NCI-H1930 (cell line): ENCODE data around the gene SLC44A4.
"Not testable (repeated sequence)": the region's sequence is repeated elsewhere in the genome, so short reads cannot be mapped to it uniquely, and the experiment has no call there.

Experiments used
- DNase-seq, 2 experiments: peaks; one replicate each; lab custom pipeline; 2025; lab: John Stamatoyannopoulos, UW

The SLC44A4 gene

GRCh38 chr6:31879901-31880300 lies 1.1 kb upstream of the SLC44A4 start:
- DNase-seq: no peak

DNA sequence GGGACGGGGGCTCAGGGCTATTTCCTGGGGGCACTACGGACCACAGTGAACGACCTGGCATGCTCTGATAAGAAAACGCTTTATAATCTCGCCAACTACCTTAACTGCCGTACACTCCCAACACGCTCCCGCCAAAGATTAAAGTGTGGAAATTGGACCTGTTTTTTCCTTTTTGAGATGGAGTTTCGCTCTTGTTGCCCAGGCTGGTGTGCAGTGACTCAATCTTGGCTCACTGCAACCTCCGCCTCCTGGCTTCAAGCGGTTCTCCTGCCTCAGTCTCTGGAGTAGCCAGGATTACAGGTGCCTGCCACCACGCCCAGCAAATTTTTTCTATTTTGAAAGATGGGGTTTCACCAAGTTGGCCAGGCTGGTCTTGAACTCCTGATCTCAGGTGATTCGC lies 346 bp upstream of the SLC44A4 start:
- no peak for DNase-seq

- no peak for DNase-seq
These were observed 575 bp downstream of the SLC44A4 start for GRCh38 chr6:31878222-31878621.

GRCh38 chr6:31877651-31878161 lies 1.1 kb downstream of the SLC44A4 start:
- DNase-seq: no peak

GRCh38 chr6:31877125-31877650 lies 1.6 kb downstream of the SLC44A4 start:
- no peak for DNase-seq

DNA sequence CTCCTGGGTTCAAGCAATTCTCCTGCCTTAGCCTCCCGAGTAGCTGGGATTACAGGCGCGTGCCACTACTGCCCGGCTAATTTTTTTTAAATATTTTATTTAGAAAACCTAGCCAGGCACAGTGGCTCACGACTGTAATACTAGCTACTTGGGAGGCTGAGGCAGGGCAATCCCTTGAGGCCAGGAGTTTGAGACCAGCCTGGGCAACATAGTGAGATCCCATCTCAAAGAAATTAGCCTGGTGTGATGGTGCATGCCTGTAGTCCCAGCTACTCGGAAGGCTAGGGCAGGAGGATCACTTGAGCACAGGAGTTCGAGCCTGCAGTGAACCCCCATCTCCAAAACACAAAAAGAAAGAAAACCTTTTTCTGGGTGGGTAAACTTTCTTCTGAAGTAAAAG lies 2.4 kb downstream of the SLC44A4 start:
- DNase-seq: no peak

- no peak for DNase-seq
These were observed 2.9 kb downstream of the SLC44A4 start for GRCh38 chr6:31875877-31876276.

DNA sequence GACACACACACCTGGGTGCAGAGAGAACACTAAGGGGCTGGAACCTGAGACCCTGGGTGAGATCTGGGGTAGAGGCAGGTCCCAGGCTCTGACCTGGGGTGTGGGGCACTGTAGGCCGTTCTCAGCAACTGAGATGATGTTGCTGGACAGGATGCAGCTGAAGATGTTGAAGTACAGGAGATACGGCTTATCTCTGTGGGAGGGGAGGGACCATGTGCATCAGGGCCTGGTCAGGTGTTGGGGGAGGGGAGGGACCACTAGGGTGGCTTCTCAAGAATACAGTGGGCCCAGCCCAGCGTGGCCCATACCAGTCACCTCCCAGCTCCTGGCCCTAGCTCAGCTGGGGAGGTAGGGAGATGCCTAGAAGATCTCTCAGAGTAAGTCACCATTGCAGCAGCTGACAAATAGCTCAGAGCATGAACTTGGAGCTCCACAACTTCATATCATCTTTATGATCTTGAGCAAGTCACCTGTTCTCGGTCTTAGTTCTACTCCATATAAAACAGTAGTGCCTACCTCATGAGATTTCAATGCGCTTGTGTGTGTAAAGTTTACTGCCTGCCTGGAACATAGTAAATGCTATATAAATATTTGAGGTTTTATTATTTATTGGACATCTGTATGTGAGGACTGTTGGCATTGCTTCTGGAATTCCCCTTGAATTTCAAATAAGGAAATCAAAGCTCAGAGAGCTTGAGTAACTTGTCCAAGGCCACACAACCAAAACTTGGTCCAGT lies 3.8 kb downstream of the SLC44A4 start:
- no peak for DNase-seq

DNA sequence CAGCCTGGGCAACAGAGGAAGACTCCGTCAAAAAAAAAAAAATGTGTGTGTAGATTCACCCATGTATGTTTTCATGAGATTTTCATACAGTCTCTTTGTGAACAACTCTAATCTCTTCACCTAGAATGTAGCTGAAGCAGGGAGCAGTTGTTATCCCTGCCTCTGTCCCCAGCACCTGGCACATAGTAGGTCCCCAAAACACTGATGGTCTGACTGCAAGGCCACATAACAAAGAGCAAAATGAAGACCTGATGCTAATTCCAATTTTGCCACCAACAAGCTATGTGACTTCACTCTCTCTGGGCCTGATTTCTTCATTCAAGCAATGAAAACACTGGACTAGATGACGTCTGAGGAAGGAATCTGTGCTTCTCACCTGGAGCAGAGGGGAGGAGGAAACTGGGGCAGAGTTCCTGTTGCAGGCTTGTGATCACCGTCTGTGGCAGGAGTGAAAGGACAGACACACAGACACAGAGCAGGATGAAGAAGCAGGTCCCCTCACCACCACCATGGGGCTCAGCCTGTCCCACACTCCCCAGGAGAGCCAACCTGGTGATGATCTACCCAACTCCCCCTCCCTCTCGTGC lies 4.6 kb downstream of the SLC44A4 start:
- no peak for DNase-seq

DNA sequence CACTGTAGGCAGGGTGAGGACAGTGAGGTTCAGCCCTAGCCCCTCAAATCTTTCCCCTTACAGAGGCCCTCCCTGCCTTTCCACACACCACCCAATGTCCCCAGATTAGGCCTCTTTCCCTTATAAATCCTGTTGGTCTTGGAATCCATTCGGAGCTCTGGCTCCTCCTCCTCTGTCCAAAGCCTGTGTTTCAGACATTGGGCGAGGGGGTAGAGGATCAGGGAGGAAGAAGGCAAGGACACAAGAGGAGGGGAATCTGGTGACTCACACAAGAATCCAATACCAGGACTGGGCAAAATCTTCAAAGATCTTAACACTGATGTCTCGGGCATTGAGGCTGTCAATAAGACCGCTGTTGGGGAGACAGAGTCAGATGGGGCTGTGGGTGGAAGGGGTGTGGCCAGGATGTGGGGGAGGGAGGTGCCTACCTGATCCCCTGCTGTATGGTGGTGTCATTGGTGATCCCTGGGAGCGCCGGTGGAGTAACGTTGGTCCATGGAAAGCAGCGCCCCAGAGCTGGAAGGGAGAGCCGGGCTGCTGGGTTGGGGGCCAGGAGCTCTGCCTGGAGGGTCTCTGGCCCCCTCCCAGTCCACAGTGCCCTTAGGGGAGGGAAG lies 7.6 kb downstream of the SLC44A4 start:
- no peak for DNase-seq

GRCh38 chr6:31870385-31870921 lies 8.3 kb downstream of the SLC44A4 start:
- DNase-seq: no peak

GRCh38 chr6:31869343-31869742 lies 9.5 kb downstream of the SLC44A4 start:
- DNase-seq: no peak

DNA sequence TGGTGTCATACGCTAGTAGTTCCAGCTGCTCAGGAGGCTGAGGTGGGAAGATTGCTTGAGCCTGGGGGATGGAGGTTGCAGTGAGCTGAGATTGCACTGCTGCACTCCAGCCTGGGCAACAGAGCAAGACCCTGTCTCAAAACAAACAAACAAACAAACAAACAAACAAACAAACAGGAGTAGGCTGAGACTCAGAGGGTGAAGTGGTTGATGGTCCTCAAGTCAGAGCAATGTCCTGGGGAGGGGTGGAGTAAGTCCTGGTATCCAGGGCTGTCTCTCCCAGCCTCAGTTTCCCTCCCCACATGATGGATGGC lies 10.2 kb downstream of the SLC44A4 start:
- DNase-seq: not testable (repeated sequence)

GRCh38 chr6:31865205-31866118 lies 13.3 kb downstream of the SLC44A4 start:
- no peak for DNase-seq

DNA sequence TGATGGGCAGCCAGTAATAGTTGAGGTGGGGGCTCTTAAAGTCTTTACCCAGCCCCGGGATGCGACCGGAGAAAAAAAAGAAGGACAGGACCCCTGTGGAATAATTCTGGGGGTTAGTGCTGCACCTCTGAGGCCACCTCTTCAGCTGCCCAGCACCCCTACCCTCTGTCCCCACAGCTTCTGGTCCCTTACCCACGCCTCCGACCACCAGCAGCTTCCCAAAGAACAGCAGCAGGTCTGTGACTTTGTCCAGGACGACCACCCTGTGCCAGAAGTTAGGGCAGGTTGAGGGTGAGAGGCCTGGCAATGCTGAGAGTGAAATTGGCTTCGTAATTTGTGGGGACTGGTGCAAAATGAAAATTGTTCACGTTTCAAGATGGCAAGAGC lies 14.0 kb downstream of the SLC44A4 start:
- DNase-seq: no peak

DNA sequence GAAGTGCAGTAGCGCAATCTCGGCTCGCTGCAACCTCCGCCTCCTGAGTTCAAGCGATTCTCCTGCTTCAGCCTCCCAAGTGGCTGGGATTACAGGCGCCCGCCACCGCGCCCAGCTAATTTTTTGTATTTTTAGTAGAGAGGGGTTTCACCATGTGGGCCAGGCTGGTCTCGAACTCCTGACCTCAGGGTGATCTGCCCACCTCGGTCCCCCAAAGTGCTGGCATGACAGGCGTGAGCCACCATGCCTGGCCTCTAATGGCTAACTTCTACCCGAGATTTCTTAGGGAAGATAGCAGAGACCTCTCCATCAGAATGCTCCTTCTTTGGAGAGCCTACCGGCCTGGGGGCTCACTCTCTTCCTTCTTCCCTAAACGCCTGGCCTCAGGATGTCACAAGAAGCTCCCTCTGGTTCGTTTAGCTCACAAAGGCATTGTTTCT lies 14.7 kb downstream of the SLC44A4 start:
- not testable (repeated sequence) for DNase-seq

GRCh38 chr6:31862344-31863235 lies 16.2 kb downstream of the SLC44A4 start, which contains the start of gene NEU1:
Gene NEU1, minus strand, starts transcription at chr6:31862821. Its CDS starts 45 bp downstream, at chr6:31862776.
- DNase-seq: peak; percentile 99

- DNase-seq: no peak
These were observed 16.9 kb downstream of the SLC44A4 start for GRCh38 chr6:31861919-31862343.

- DNase-seq: no peak
These were observed 17.6 kb downstream of the SLC44A4 start for GRCh38 chr6:31861150-31861549.

- DNase-seq: no peak
These were observed 18.4 kb downstream of the SLC44A4 start for GRCh38 chr6:31860349-31860748.

- DNase-seq: no peak
These were observed 18.9 kb downstream of the SLC44A4 start for GRCh38 chr6:31859923-31860322.
